ENCODE measurements around the gene PPP2R2B. TPM values are rescaled to one million over a fixed set of nuclear protein-coding genes. Genes with fewer than 3 reads are reported as not detected.

The PPP2R2B gene
- total and polyA plus RNA-seq, 7 donors, result 0.03 to 0.71 (median 0.11) TPM; not detected in 1

GRCh38 chr5:146816775-146817387 is 61.7 kb downstream of the PPP2R2B start:
- DNase-seq (no peak), ATAC-seq (no peak)
- Histone ChIP-seq H3K27me3 (ENCODE audit: insufficient read depth in 3 of 3, low read length in 2 of 3) (no peaks in the 10 kb centered on the region), H3K27ac (no peak overlapping the region), H3K4me1 (no peaks in the 10 kb centered on the region), H3K4me3 (no peak overlapping the region), H3K36me3 (ENCODE audit: insufficient read depth in 1 of 2, low read depth in 1 of 2) (no peaks in the 10 kb centered on the region), H3K9me3 (no peaks in the 10 kb centered on the region)
- 38 to 47% (median 45%) methylated on average over 1 of the region's 1 CpG for WGBS, 3 donors
- no peak for TF ChIP-seq CTCF (IDR thresholded peaks at IDR 0.05)
- intact Hi-C loops (cut with DNase I), result no loop called here

- ATAC-seq (no peak), DNase-seq (no peak)
- intact Hi-C loops (cut with DNase I), result no loop called here
- TF ChIP-seq CTCF (IDR thresholded peaks at IDR 0.05), result no peak
- H3K4me1 ChIP-seq, result no peaks in the 10 kb centered on the region
- WGBS, 3 donors, result 56 to 62% (median 61%) methylated on average over 3 of the region's 3 CpGs
- H3K36me3 ChIP-seq (ENCODE audit: insufficient read depth in 1 of 2, low read depth in 1 of 2), result no peaks in the 10 kb centered on the region
- H3K4me3 ChIP-seq, result no peak overlapping the region
- H3K27ac ChIP-seq, result no peak overlapping the region
- no peaks in the 10 kb centered on the region for H3K27me3 ChIP-seq (ENCODE audit: insufficient read depth in 3 of 3, low read length in 2 of 3)
- H3K9me3 ChIP-seq, result no peaks in the 10 kb centered on the region
These were observed 63.1 kb downstream of the PPP2R2B start for GRCh38 chr5:146815411-146815810.

DNA sequence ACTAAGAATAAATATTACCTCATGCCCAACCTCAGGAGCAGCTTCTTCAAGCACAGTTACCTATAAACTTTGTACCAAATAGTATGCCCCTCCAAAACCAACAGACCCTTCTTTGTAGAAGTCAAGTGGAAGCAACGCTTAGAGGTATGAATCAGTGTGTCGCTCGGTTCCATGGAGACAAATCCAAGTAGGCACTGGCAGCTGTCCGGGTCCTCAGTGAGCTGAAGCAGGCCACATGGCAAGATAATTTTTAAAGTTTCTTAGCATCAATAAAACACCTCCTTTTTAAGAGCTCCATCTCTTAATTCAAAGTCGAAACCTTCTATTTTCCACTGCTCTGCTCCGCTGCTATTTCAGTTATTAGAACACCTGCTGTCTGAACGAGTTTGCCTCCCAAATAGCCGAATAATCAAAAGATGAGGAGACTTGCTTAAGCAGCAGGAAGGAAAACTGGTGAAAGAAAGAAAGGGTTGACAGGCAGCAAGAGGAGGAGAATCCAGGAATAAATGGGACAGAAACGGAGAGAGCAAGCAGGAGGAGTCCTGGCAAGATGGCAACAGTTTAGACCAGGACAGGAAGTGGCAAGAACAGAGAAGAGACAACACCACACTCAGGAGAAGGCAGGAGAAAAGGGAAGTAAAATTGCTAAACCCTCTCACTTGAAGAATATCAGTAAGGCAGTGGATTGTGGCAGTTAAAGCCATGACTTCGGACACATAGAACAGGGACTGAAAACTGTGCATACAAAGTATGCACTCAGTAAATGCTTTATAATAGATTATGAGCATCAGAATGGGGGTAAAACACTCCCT is 65.0 kb downstream of the PPP2R2B start:
- H3K4me1 ChIP-seq, result no peaks in the 10 kb centered on the region
- WGBS, 3 donors, result 77 to 81% (median 81%) methylated on average over 10 of the region's 10 CpGs
- intact Hi-C loops (cut with DNase I), result no loop called here

DNA sequence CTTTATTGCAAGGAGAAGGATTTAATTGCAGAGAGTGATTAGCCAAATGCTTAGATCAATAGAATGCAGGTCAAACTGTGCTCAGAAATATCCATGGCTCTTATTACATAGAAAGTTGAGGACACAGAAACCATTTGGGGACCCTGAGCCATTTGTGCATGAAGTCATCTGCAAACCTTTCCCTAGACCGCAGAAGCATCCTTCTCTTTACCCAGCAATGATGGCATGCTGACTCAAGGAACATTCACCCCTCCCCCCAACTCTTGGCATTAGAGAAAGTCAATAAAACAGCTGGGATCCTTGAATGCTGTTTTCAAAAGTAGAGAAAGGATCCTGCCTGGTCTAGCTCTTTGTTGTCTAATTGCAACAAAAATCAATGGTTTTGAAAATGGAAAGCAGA is 73.5 kb downstream of the PPP2R2B start:
- Histone ChIP-seq H3K27me3 (ENCODE audit: insufficient read depth in 3 of 3, low read length in 2 of 3) (peaks cover 0 to 4% (median 3%) of the 10 kb centered on the region in 3 donors), H3K4me1 (no peaks in the 10 kb centered on the region), H3K9me3 (no peaks in the 10 kb centered on the region), H3K4me3 (no peak overlapping the region), H3K36me3 (ENCODE audit: insufficient read depth in 1 of 2, low read depth in 1 of 2) (no peaks in the 10 kb centered on the region), H3K27ac (no peak overlapping the region)
- WGBS, 3 donors, result 0 to 21% (median 9%) methylated on average over 1 of the region's 1 CpG
- DNase-seq (no peak), ATAC-seq (no peak)
- intact Hi-C loops (cut with DNase I), result no loop called here
- TF ChIP-seq CTCF (IDR thresholded peaks at IDR 0.05), result no peak

More for the DNA sequence above, 65.0 kb downstream of the PPP2R2B start:
- no peak overlapping the region for H3K4me3 ChIP-seq
- no peaks in the 10 kb centered on the region for H3K9me3 ChIP-seq
- H3K27ac ChIP-seq, result no peak overlapping the region
- DNase-seq, result no peak
- H3K27me3 ChIP-seq (ENCODE audit: insufficient read depth in 3 of 3, low read length in 2 of 3), result no peaks in the 10 kb centered on the region
- ATAC-seq, result no peak
- H3K36me3 ChIP-seq (ENCODE audit: insufficient read depth in 1 of 2, low read depth in 1 of 2), result no peaks in the 10 kb centered on the region
- TF ChIP-seq CTCF (IDR thresholded peaks at IDR 0.05), result no peak
